Endothelial cell of umbilical vein (primary cell): ENCODE data around the gene FOXL2. TPM values are rescaled to one million over a fixed set of nuclear protein-coding genes. Genes with fewer than 3 reads are reported as not detected.

Experiments
- BruUV-seq: library from RNA; stranded (reverse); fragments of 400-500 nt; replicated peaks from 2 replicates; lab custom pipeline; 2021; lab: Mats Ljungman, UMichigan
- CTCF ChIA-PET: fragments of 300-600, 350-600 bp; sonication (Branson Sonifier 250); formaldehyde crosslinking; loops from one replicate; lab custom pipeline; 2021; ENCODE audit warnings: antibody characterized with exemption, inconsistent platforms; lab: Charles Lee
- POLR2A ChIA-PET: fragments of 300-600, 350-600 bp; sonication (Branson Sonifier 250); formaldehyde crosslinking; loops from one replicate; lab custom pipeline; 2021; ENCODE audit warnings: antibody characterized with exemption, inconsistent platforms; lab: Charles Lee
- DNase-seq: peaks from one replicate; pipeline ENCODE4 v3.0.0-alpha.2; 2011; ENCODE audit warnings: low read depth, low spot score
- FAIRE-seq: peaks from 2 replicates; lab custom pipeline; 2011; peaks lifted over from hg19 to GRCh38; lab: Jason Lieb, UNC
- H2AFZ ChIP-seq: 2 replicates; pipeline ENCODE4 v1.6.0; 2012; ENCODE audit warnings: low read depth, low read length, control low read depth, inconsistent platforms
- H3K27ac ChIP-seq: 2 replicates; pipeline ENCODE4 v1.5.1; 2011; ENCODE audit warnings: low read depth, mild to moderate bottlenecking, control low read depth, low read length, moderate library complexity; ENCODE audit not compliant: insufficient read depth
- H3K27me3 ChIP-seq, 2 experiments: 2 replicates each; pipeline versions ENCODE4 v1.6.0 to v1.6.1; 2011; ENCODE audit warnings: low read length in 2 of 2, mixed read lengths in 1 of 2; ENCODE audit not compliant: control insufficient read depth in 2 of 2, insufficient read depth in 2 of 2
- H3K36me3 ChIP-seq, 2 experiments: 2 replicates in 1 of 2; 3 replicates in 1 of 2; pipeline ENCODE4 v1.5.1; 2011; ENCODE audit warnings: low read length in 2 of 2, mild to moderate bottlenecking in 1 of 2, moderate library complexity in 1 of 2; ENCODE audit not compliant: control insufficient read depth in 2 of 2, insufficient read depth in 2 of 2; ENCODE audit errors: extremely low read depth in 1 of 2
- H3K4me1 ChIP-seq: 3 replicates; pipeline ENCODE4 v1.5.1; 2011; ENCODE audit warnings: mild to moderate bottlenecking, low read length; ENCODE audit not compliant: control insufficient read depth, insufficient read depth; ENCODE audit errors: extremely low read depth
- H3K4me2 ChIP-seq: 2 replicates; pipeline ENCODE4 v1.6.1; 2011; ENCODE audit warnings: low read length, control low read depth, mixed read lengths; ENCODE audit not compliant: insufficient read depth
- H3K4me3 ChIP-seq, 3 experiments: fragments of 200-600 bp in 1 of 3; sonication (generic), shearing (Covaris generic) in 1 of 3; replicated peaks in 1 of 3; 2 replicates each; pipeline ENCODE4 v1.5.1; 2011 to 2016; ENCODE audit warnings: control low read depth in 3 of 3, low read length in 3 of 3, mild to moderate bottlenecking in 2 of 3, inconsistent platforms in 1 of 3, low read depth in 1 of 3, moderate library complexity in 1 of 3; ENCODE audit not compliant: insufficient read depth in 1 of 3
- H3K79me2 ChIP-seq: 2 replicates; pipeline ENCODE4 v1.6.0; 2012; ENCODE audit warnings: low read length, inconsistent platforms; ENCODE audit not compliant: control insufficient read depth, insufficient read depth
- H3K9ac ChIP-seq: replicated peaks from 2 replicates; pipeline ENCODE3; 2011; ENCODE audit warnings: low read length, control low read depth; ENCODE audit not compliant: insufficient read depth; ENCODE audit errors: extremely low read depth
- H3K9me1 ChIP-seq: replicated peaks from 3 replicates; pipeline ENCODE4 v1.6.0; 2011; ENCODE audit warnings: mild to moderate bottlenecking, low read length; ENCODE audit not compliant: control insufficient read depth, insufficient read depth; ENCODE audit errors: extremely low read depth
- H3K9me3 ChIP-seq: replicated peaks from 2 replicates; pipeline ENCODE4 v1.5.1; 2012; ENCODE audit warnings: low read length, inconsistent platforms; ENCODE audit not compliant: control insufficient read depth, insufficient read depth
- H4K20me1 ChIP-seq: replicated peaks from 2 replicates; pipeline ENCODE3; 2011; ENCODE audit warnings: mild to moderate bottlenecking, low read length; ENCODE audit not compliant: control insufficient read depth, insufficient read depth; ENCODE audit errors: extremely low read depth
- CTCF ChIP-seq, 2 donors: IDR thresholded peaks; 1 replicate in 1 of 2; 2 replicates in 1 of 2; pipeline ENCODE4 v1.5.1; 2011; ENCODE audit warnings: low read length in 2 of 2, mild to moderate bottlenecking in 2 of 2, moderate library complexity in 2 of 2, control low read depth in 1 of 2, inconsistent platforms in 1 of 2, low read depth in 1 of 2; ENCODE audit not compliant: insufficient read depth in 1 of 2; ENCODE audit errors: extremely low read depth in 1 of 2
- EZH2 ChIP-seq: IDR thresholded peaks from 2 replicates; pipeline ENCODE4 v1.6.1; 2012; ENCODE audit warnings: borderline replicate concordance, low read depth, mild to moderate bottlenecking, moderate library complexity, low read length, inconsistent platforms; ENCODE audit not compliant: severe bottlenecking
- FOS ChIP-seq: IDR thresholded peaks from 2 replicates; pipeline ENCODE4 v1.6.1; 2011; ENCODE audit warnings: mild to moderate bottlenecking, low read length, moderate library complexity, borderline replicate concordance; ENCODE audit not compliant: insufficient read depth
- GATA2 ChIP-seq: IDR thresholded peaks from 2 replicates; pipeline ENCODE4 v1.7.0; 2011; ENCODE audit warnings: low read depth, mild to moderate bottlenecking, moderate library complexity, mixed read lengths, low read length; ENCODE audit not compliant: insufficient read length, insufficient read depth
- JUN ChIP-seq: IDR thresholded peaks from 2 replicates; pipeline ENCODE4 v1.6.1; 2011; ENCODE audit warnings: borderline replicate concordance, low read depth; ENCODE audit not compliant: insufficient read length, insufficient read depth
- MAX ChIP-seq: IDR thresholded peaks from 2 replicates; pipeline ENCODE4 v1.6.1; 2011; ENCODE audit not compliant: insufficient read depth, insufficient read length
- MYC ChIP-seq: IDR thresholded peaks from one replicate; pipeline ENCODE4 v1.6.1; 2011; ENCODE audit warnings: mild to moderate bottlenecking, low read depth, low read length
- POLR2A ChIP-seq: IDR thresholded peaks from 2 replicates; pipeline ENCODE4 v1.6.1; 2012; ENCODE audit warnings: low read depth, mild to moderate bottlenecking, control low read depth, low read length
- POLR2AphosphoS5 ChIP-seq: IDR thresholded peaks from 2 replicates; pipeline ENCODE4 v1.6.1; 2012; ENCODE audit warnings: low read depth, mild to moderate bottlenecking, control low read depth, low read length, moderate library complexity; ENCODE audit not compliant: insufficient read depth
- dilution Hi-C: fragments of 300-500 bp; cut with MboI; formaldehyde crosslinking; loops from one replicate; pipeline ENCODE4 v1.15.0; 2019; ENCODE audit warnings: low sequenced_read_pairs; ENCODE audit not compliant: extremely low pct_ligation_motif_present
- intact Hi-C: fragments of 100-400 bp; cut with micrococcal nuclease; formaldehyde crosslinking; loops from one replicate; pipeline ENCODE4 v1.10.0; 2022
- polyA plus RNA-seq, 4 experiments: library from polyadenylated mRNA; depleted of rRNA in 3 of 4; stranded (reverse) in 3 of 4; unstranded in 1 of 4; fragments of >200 nt; gene quantifications; 2 replicates each; pipeline versions ENCODE4 v1.2.1 to v1.2.3, GENCODE V29; 2011 to 2012; ENCODE audit warnings: missing spikeins in 1 of 4
- total RNA-seq: library from RNA; stranded (reverse); gene quantifications from 2 replicates; pipeline ENCODE4 v1.2.3, GENCODE V29; 2021

The FOXL2 gene
- total and polyA plus RNA-seq, 2 donors (not counting 3 experiments of a cell fraction or from before 2014, with no cell fraction given), result not detected

DNA sequence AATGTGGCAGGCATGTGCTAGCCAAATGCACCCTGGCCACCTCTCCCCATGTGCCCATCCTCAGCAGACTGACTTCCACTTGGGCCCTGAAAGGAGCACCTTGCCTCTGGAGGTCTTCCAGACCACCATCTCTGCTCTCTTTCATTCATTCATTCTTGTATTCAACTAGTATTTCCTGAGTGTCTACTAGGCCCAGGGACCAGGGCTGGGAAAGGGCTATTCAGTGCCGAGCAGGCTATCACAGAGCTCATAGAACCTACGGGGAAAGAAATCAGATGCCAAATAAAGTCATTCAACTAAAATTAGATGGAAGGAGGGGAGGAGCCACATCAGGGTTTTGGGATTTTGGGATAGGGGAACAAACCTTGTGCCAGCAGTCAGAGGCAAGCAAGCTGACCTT, 40.2 kb upstream of the FOXL2 start:
- Histone ChIP-seq H3K27me3 (peaks cover 0 to 3% of the 10 kb centered on the region in 2 experiments), H4K20me1 (no peaks in the 10 kb centered on the region), H2AFZ (no peak overlapping the region), H3K4me3 (no peak overlapping the region), H3K27ac (no peak overlapping the region), H3K9me1 (no peaks in the 10 kb centered on the region), H3K36me3 (no peaks in the 10 kb centered on the region), H3K4me1 (no peaks in the 10 kb centered on the region), H3K4me2 (no peak overlapping the region), H3K9ac (no peak overlapping the region), H3K9me3 (no peaks in the 10 kb centered on the region), H3K79me2 (no peaks in the 10 kb centered on the region)
- POLR2A ChIA-PET, result no interaction called here
- intact Hi-C loops, result no loop called here
- DNase-seq, result no peak
- no TSS peak for BruUV-seq
- no peak for TF ChIP-seq POLR2AphosphoS5
- TF ChIP-seq EZH2, result no peak
- no peak for TF ChIP-seq MAX
- TF ChIP-seq CTCF (IDR thresholded peaks at IDR 0.05; ENCODE audit: extremely low read depth in 1 of 2, insufficient read depth in 1 of 2, low read depth in 1 of 2, low read length in 2 of 2), result no peak
- TF ChIP-seq POLR2A, result no peak
- TF ChIP-seq GATA2, result no peak
- TF ChIP-seq MYC, result no peak
- TF ChIP-seq FOS, result no peak
- TF ChIP-seq JUN, result no peak
- FAIRE-seq, result no peak
- dilution Hi-C loops, result no loop called here
- CTCF ChIA-PET, result no interaction called here
